NCI-H2171 (cell line): ENCODE measurements around the gene HHAT.

Experiments
- DNase-seq: peaks from one replicate; lab custom pipeline; 2025; lab: John Stamatoyannopoulos, UW

HHAT gene

GRCh38 chr1:210600421-210601159, 271.9 kb downstream of the HHAT start:
- DNase-seq, result no peak

- DNase-seq, result no peak
These were observed 274.4 kb downstream of the HHAT start for GRCh38 chr1:210603123-210603522.

- DNase-seq, result no peak
These were observed 276.4 kb downstream of the HHAT start for GRCh38 chr1:210605099-210605498.

- DNase-seq, result peak; percentile 40
These were observed 278.7 kb downstream of the HHAT start for GRCh38 chr1:210607361-210607760.

GRCh38 chr1:210608767-210609166, 280.1 kb downstream of the HHAT start:
- no peak for DNase-seq

GRCh38 chr1:210616356-210616755, 287.7 kb downstream of the HHAT start:
- DNase-seq, result peak; percentile 22

GRCh38 chr1:210617293-210617692, 288.6 kb downstream of the HHAT start:
- no peak for DNase-seq

GRCh38 chr1:210618369-210618768, 289.7 kb downstream of the HHAT start:
- DNase-seq, result peak; percentile 26

GRCh38 chr1:210620867-210621488, 292.3 kb downstream of the HHAT start:
- no peak for DNase-seq

GRCh38 chr1:210621712-210622111, 293.0 kb downstream of the HHAT start:
- no peak for DNase-seq

GRCh38 chr1:210624722-210625121, 296.0 kb downstream of the HHAT start:
- no peak for DNase-seq

GRCh38 chr1:210625715-210626114, 297.0 kb downstream of the HHAT start:
- DNase-seq, result peak; percentile 62

GRCh38 chr1:210626341-210626740, 297.6 kb downstream of the HHAT start:
- DNase-seq, result peak; percentile 31

GRCh38 chr1:210627755-210628154, 299.1 kb downstream of the HHAT start:
- no peak for DNase-seq

- no peak for DNase-seq
These were observed 300.6 kb downstream of the HHAT start for GRCh38 chr1:210629276-210629675.

GRCh38 chr1:210631399-210631798, 302.7 kb downstream of the HHAT start:
- DNase-seq, result no peak

GRCh38 chr1:210633140-210633539, 304.4 kb downstream of the HHAT start:
- no peak for DNase-seq

- no peak for DNase-seq
These were observed 304.9 kb downstream of the HHAT start for GRCh38 chr1:210633636-210634035.

GRCh38 chr1:210635108-210635507, 306.4 kb downstream of the HHAT start:
- DNase-seq, result no peak

- DNase-seq, result no peak
These were observed 312.9 kb downstream of the HHAT start for GRCh38 chr1:210641582-210641981.

GRCh38 chr1:210645582-210646257, 317.0 kb downstream of the HHAT start:
- DNase-seq, result no peak

- DNase-seq, result no peak
These were observed 317.5 kb downstream of the HHAT start for GRCh38 chr1:210646258-210646616.
